ENCODE results near the gene BACE2. TPM values are rescaled to one million over a fixed set of nuclear protein-coding genes. Genes with fewer than 3 reads are reported as not detected.

The BACE2 gene
- 57.1 and 116 TPM in 2 replicates for total RNA-seq

DNA sequence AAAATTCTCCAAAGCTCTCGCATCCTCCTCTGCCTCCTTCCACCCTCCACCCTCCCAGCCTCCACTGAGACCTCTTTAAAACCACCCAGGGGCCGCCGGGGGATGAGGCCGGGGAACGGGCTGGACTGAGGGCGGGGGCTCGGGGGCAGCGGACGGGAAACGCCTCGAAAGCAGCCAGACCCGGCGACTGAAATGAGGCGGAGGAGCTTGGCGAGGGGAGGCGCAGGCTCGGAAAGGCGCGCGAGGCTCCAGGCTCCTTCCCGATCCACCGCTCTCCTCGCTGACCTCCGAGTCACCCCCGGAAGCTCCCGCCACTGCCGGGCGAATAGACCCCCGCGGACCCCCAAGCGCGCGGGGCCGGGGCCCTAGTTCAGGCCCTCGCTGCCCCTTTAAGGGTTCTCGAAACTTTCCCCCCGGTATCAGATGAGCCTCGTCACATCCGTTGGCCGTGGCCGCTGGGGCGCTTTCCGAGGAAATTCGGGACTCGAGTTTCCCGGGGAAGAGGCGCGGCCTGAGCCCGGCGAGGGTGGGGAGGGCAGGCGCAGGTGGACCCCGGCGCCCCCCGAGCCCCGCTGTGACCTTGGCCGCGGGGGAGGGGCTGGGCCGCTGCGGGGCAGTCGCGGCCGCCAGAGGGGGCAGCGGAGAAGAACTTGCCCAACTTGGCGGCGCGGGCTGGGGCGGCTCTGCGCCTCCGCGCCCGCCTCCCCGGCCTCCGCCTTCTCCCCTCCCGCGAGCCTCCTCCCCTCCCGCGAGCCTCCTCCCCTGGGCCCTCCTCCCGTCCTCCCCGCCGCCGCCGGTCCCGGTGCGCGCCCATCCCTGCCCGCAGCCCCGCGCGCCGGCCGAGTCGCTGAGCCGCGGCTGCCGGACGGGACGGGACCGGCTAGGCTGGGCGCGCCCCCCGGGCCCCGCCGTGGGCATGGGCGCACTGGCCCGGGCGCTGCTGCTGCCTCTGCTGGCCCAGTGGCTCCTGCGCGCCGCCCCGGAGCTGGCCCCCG is at the start of gene BACE2:
TSS of gene BACE2 (plus strand) at position 813 of the 995 bp plus-strand sequence. CDS start at position 917, 104 bp downstream.

DNA sequence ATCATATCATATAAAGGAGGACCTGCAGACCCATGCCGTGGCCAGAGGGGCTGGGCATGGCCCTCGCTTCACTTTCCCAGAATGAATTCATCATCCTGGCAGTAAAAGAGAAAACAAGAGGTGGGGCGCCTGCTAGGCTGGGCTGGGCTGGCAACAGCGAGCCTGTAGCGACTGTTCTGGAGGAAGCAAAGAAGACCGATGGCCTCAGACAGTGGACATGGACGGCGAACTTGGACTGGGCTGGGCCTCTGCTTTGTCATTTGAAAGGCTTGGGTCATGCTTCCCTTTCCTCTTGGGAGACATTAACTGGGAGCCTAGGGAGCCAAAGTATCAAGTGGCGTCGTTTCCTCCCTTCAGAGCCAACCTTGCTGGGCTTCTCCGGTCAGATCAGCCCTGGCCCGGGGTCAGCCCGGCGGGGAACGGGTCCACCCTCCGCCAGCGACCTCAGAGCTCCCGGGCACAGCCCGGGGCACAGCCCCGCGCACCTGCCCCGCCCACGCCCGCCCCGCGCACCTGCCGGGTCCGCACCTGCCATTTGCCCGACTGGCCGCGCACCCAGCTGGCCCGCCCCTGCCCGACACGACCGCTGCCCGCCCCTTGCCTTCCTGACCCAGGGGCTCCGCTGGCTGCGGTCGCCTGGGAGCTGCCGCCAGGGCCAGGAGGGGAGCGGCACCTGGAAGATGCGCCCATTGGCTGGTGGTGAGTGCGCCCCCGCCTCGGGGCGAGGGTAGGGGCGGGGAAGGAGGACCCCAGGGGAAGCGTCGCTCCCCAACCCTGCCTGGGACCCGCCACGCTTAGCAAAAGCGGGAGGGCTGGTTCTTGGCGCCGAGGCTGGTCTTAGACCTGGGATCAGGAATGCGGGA is 148.5 kb downstream of the BACE2 start, which contains the start of gene FAM3B:
TSS of gene FAM3B (plus strand) at position 602 of the 863 bp plus-strand sequence. CDS start at position 681, 79 bp downstream.

Other genes starting within 250 kb of the BACE2 start
- 0.28 TPM in 1 of 2 replicates, not detected in the other for gene FAM3B, start 148.6 kb downstream of the BACE2 start, total RNA-seq
- 0.34 and 0.93 TPM in 2 replicates for gene MX2, start 193.9 kb downstream of the BACE2 start, total RNA-seq

Measured in nasal cavity respiratory epithelium epithelial cell of viscerocranial mucosa (primary cell).